COLO668 (cell line): ENCODE data around the gene ORAI1.
A peak's percentile ranks its signal among the peaks of the same experiment; 100 is the strongest.
"Not testable (repeated sequence)": the region's sequence is repeated elsewhere in the genome, so short reads cannot be mapped to it uniquely, and the experiment has no call there.

ENCODE experiments used
- DNase-seq: peaks from one replicate; lab custom pipeline; 2025; ENCODE audit not compliant: unreplicated experiment; lab: John Stamatoyannopoulos, UW

ORAI1 gene

GRCh38 chr12:121648458-121649028 lies 22.2 kb downstream of the ORAI1 start:
- DNase-seq: no peak

DNA sequence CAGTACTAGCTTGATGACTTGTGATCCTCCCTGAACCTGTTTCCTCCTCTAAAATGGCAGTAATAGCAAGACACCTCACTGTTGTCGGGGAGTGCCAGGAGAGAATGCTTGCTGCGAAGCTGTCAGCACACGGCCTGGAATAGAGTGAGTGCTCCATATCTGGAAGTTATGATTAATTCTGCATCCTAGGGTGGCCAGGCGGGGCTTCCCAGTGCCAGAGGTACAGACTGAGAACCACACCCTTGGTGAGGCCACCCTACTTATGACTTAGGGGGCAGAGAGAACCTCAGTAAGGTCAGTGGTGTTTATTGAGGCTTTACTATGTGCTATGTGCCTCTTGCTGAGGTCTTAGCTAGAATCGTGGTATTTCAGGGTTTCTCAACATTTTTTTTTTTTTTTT lies 23.0 kb downstream of the ORAI1 start:
- DNase-seq: no peak

DNA sequence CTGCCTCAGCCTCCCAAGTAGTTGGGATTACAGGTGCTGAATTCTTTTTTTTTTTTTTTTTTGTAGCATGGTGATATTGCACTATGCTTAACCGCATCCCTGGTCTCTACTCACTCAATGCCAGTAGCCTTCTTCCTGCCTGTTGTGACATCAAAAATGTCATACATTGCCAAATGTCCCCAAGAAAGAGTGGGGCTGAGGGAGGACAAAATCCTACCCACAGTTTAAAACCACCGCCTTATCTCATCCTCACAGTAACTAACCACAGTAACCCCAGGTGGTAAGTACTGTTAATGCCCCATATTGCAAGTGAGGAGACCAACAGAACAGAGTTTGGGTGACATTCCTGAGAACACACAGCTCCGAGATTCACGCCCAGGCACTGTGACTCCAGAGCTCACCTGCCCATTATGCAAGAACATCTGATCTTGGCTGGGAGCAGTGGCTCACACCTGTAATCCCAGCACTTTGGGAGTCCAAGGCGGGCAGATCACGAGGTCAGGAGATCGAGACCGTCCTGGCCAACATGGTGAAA lies 23.6 kb downstream of the ORAI1 start:
- no peak for DNase-seq

DNA sequence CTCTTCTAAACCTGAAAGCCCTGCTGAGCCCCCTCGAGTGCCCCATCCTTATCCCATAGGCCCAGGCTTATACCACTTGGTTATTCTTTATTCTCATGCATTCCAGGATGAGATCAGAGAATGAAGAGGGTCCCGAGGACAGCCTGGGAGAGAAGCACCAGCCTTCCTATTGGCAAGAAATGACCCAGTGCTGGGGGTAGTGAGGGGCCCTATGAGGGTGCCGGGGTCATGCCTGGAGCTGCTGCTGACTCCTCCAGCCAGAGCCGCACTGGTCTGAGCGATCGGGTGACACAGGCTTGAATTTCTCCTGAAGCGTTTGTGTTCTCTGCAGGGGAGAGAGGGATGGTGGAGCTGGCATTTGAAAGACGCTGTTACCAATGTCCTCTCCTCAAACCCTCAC lies 25.0 kb downstream of the ORAI1 start:
- DNase-seq: no peak

- no peak for DNase-seq
Observed at GRCh38 chr12:121652767-121653497, 26.6 kb downstream of the ORAI1 start.

DNA sequence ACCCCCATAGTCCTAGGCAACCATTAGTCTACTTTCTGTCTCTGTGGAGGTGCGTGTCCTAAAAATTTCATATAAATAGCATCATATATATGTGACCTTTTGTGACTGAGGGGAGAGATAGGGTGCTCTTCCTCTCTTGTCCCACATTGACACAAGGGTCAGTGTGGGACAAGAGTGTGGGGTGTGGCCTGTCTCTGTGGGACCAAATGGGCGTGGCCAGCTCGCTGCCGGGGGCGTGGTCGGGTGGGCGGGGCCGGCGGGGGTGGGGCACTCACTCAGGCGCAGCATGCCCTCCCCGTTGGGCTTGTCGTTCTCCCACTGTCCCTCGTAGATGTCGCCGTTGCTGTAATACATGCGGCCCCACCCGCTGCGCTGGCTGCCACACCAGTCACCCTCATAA lies 27.7 kb downstream of the ORAI1 start:
- DNase-seq: no peak

- no peak for DNase-seq
Observed at GRCh38 chr12:121656122-121656521, 29.8 kb downstream of the ORAI1 start.

GRCh38 chr12:121657305-121658008 lies 31.1 kb downstream of the ORAI1 start:
- DNase-seq: no peak

- not testable (repeated sequence) for DNase-seq
Observed at GRCh38 chr12:121661353-121662105, 35.2 kb downstream of the ORAI1 start.

DNA sequence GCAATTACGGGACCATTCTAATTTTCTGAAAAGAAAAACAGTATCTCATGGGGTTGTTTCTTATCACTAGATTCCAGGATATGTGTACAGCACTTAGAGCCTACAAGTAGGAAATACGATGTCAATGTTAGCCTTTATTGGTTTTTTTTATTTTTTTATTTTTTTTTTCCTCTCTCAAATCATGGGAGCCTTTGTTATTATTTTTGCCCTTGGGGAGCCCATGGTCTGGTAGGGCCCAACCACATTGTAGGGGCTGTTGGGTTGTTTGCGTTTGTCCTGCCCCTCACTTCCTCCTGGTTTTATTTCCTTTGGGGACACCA lies 37.2 kb downstream of the ORAI1 start:
- no peak for DNase-seq

GRCh38 chr12:121666829-121667228 lies 40.5 kb downstream of the ORAI1 start:
- DNase-seq: not testable (repeated sequence)

GRCh38 chr12:121668750-121669520 lies 42.6 kb downstream of the ORAI1 start:
- peak; percentile 34 for DNase-seq

GRCh38 chr12:121669521-121669900 lies 43.2 kb downstream of the ORAI1 start, which contains the start of gene MORN3:
Gene MORN3, minus strand, starts transcription at chr12:121669654. Its CDS starts 171 bp downstream, at chr12:121669483.
- no peak for DNase-seq

GRCh38 chr12:121673013-121673511 lies 46.7 kb downstream of the ORAI1 start:
- DNase-seq: peak; percentile 43

GRCh38 chr12:121676190-121676589 lies 49.9 kb downstream of the ORAI1 start:
- no peak for DNase-seq

- no peak for DNase-seq
Observed at GRCh38 chr12:121678305-121678704, 52.0 kb downstream of the ORAI1 start.

- DNase-seq: no peak
Observed at GRCh38 chr12:121678716-121679300, 52.5 kb downstream of the ORAI1 start.

GRCh38 chr12:121679661-121680197 lies 53.4 kb downstream of the ORAI1 start:
- not testable (repeated sequence) for DNase-seq

DNA sequence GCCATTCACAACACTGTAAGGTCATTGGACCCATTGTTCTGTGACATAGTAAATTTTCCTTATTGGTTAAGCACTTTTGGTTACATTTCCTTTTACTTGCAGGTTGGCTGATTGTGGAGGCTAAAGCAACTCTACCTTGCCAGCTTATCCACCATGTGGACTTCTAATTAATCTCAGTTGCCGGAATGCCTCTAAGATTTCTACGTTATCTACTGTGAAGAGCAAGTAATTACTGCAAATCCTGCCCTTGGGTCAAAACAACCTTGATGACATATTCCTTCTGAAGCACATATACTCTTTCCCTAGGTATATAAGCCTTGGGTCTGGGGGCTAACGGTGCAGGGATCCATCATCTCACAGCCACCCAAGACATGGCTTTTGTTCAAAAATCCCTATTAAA lies 62.6 kb downstream of the ORAI1 start:
- DNase-seq: no peak

DNA sequence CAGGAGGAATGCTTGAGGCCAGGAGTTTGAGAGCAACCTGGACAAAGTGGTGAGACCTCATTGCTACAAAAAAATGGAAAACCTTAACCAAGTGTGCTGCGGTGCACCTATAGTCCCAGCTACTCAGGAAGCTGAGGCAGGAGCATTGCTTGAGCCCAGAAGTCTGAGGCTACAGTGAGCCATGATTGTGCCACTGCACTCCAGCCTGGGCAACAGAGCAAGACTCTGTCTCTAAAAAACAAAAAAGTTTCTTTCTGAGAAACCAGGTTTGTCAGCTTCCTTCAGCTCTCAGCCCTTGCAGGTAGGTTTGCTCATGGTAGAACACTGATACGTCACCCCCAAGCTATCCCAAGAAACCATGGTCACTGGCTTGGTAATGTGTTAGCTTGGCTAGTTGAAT lies 63.1 kb downstream of the ORAI1 start:
- no peak for DNase-seq
